Upper lobe of right lung (tissue), 1 donor: ENCODE data around the gene SDHAF2. TPM values are rescaled to one million over a fixed set of nuclear protein-coding genes. Genes with fewer than 3 reads are reported as not detected.
A peak's percentile ranks its signal among the peaks of the same experiment; 100 is the strongest.

Experiments used
- ATAC-seq: fragments of 200-7000 bp; cut with Tn5 transposase; one replicate; pipeline ENCODE4 v1.9.1; 2020; ENCODE audit warnings: mild to moderate bottlenecking, moderate library complexity
- DNase-seq: peaks from one replicate; pipeline ENCODE4 v3.0.0-alpha.2; 2020
- H3K27ac ChIP-seq: fragments of 200-600 bp; one replicate; pipeline ENCODE4 v1.8.0; 2022
- H3K27me3 ChIP-seq: fragments of 200-600 bp; one replicate; pipeline ENCODE4 v1.8.0; 2022; ENCODE audit warnings: mild to moderate bottlenecking
- H3K36me3 ChIP-seq: fragments of 200-600 bp; one replicate; pipeline ENCODE4 v1.8.0; 2022
- H3K4me1 ChIP-seq: fragments of 200-600 bp; one replicate; pipeline ENCODE4 v1.8.0; 2022
- H3K4me3 ChIP-seq: fragments of 200-600 bp; one replicate; pipeline ENCODE4 v1.8.0; 2022; ENCODE audit warnings: mild to moderate bottlenecking
- H3K9me3 ChIP-seq: fragments of 200-600 bp; one replicate; pipeline ENCODE4 v1.8.0; 2022
- CTCF ChIP-seq: fragments of 200-600 bp; IDR thresholded peaks from one replicate; pipeline ENCODE4 v1.8.0; 2022; ENCODE audit warnings: antibody characterized with exemption
- intact Hi-C: fragments of 100-400 bp; cut with DNase I; formaldehyde crosslinking; loops from one replicate; pipeline ENCODE4 v1.11.0; 2022
- total RNA-seq: library from RNA; stranded (reverse); fragmentation: NEBNext Ultra II Directional; extraction: Animal tissue kit (Norgen Biotek cat#: 25700); gene quantifications from one replicate; pipeline ENCODE4 v1.2.1, GENCODE V29; 2021
- donor health status: DM: no; HTN: yes; CAD: no; lungs with severe emphysema.

SDHAF2 gene
- total RNA-seq, 1 donor from 2014 or later: 34.1 TPM

- no peak overlapping the region for H3K4me3 ChIP-seq
- TF ChIP-seq CTCF: no peak
- no peaks in the 10 kb centered on the region for H3K9me3 ChIP-seq
- intact Hi-C loops: no loop called here
- ATAC-seq (peak; percentile 41), DNase-seq (no peak)
- H3K36me3 ChIP-seq: no peaks in the 10 kb centered on the region
- no peaks in the 10 kb centered on the region for H3K27me3 ChIP-seq
- H3K27ac ChIP-seq: no peak overlapping the region
- H3K4me1 ChIP-seq: no peaks in the 10 kb centered on the region
These were observed 58.8 kb downstream of the SDHAF2 start for GRCh38 chr11:61488651-61489291.

- no peak overlapping the region for H3K27ac ChIP-seq
- ATAC-seq: no peak
- no peak for DNase-seq
These were observed 60.2 kb downstream of the SDHAF2 start for GRCh38 chr11:61489833-61490721.

DNA sequence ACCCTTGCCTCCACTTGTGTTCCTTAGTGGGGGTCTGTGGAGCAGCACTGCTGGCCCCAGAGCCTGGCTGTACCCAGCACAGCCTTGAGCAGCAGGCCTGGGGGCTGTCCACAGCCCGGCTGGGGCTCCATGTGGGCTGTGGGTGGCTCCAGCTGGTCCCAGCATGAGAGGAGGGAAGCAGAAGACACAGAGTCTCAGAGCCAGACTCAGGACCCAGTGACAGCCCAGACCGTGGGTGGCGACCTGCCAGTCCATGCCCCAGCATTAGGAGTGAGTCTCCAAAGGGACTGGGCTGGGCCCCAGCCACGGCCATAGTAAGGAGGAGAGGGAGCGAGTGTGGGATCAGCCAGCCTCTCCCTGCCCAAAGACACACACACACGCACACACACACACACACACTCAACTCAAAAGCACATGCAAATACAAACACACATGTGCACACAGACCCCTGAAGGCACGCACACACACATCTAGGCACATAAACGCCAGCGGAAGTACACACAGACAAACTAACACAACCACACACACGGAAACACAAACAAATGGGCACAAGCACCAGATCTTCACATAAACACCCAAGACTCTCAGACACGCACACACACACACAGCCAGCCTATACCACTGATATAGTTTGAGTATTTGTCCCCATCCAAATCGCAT, 61.9 kb downstream of the SDHAF2 start:
- no peak for TF ChIP-seq CTCF
- Histone ChIP-seq H3K9me3 (no peaks in the 10 kb centered on the region), H3K36me3 (no peaks in the 10 kb centered on the region), H3K4me3 (no peak overlapping the region), H3K27me3 (no peaks in the 10 kb centered on the region), H3K4me1 (no peaks in the 10 kb centered on the region), H3K27ac (no peak overlapping the region)
- intact Hi-C loops: no loop called here
- no peak for ATAC-seq
- DNase-seq: peak; percentile 48

More at GRCh38 chr11:61489833-61490721, 60.2 kb downstream of the SDHAF2 start:
- intact Hi-C loops: no loop called here
- no peaks in the 10 kb centered on the region for H3K4me1 ChIP-seq
- no peaks in the 10 kb centered on the region for H3K36me3 ChIP-seq
- H3K4me3 ChIP-seq: no peak overlapping the region
- no peaks in the 10 kb centered on the region for H3K27me3 ChIP-seq
- TF ChIP-seq CTCF: no peak
- no peaks in the 10 kb centered on the region for H3K9me3 ChIP-seq

DNA sequence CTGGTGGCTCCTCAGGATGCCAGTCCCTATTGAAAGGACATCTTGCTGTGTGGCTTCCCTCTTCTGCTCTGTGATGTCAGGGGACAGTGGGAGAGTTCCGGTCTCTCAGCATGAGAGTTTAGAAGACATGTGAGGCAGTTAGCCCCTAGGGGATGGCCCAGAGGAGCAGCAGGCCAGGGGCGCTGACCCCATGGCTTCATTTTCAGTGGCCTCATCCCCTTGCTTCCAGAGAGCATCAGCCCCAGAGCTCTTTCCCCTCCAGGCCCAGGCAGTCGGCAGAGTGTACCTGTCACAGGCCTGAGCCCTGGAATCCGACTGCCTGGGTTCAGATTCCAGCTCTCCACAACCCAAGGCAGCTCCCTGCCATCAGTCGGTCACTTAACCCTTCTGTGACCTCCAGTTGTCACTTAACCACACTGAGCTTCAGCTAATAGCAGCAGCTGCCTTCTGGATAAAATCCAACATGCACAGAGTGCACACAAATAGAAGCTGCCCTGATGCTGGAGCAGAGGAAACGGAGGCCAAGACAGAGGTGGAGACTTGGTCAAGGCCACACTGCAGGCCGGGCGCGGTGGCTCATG, 64.5 kb downstream of the SDHAF2 start:
- Histone ChIP-seq H3K27me3 (no peaks in the 10 kb centered on the region), H3K36me3 (no peaks in the 10 kb centered on the region), H3K9me3 (no peaks in the 10 kb centered on the region), H3K4me3 (no peak overlapping the region), H3K27ac (no peak overlapping the region), H3K4me1 (no peaks in the 10 kb centered on the region)
- no peak for TF ChIP-seq CTCF
- intact Hi-C loops: no loop called here
- no peak for DNase-seq
- no peak for ATAC-seq

- no peak overlapping the region for H3K4me3 ChIP-seq
- no peak for TF ChIP-seq CTCF
- H3K27me3 ChIP-seq: no peaks in the 10 kb centered on the region
- no peak overlapping the region for H3K27ac ChIP-seq
- H3K9me3 ChIP-seq: no peaks in the 10 kb centered on the region
- ATAC-seq: no peak
- intact Hi-C loops: no loop called here
- no peaks in the 10 kb centered on the region for H3K4me1 ChIP-seq
- no peak for DNase-seq
- no peaks in the 10 kb centered on the region for H3K36me3 ChIP-seq
These were observed 66.1 kb downstream of the SDHAF2 start for GRCh38 chr11:61495801-61496601.
